HG02884 (cell line): ENCODE results near the gene TGFBR1.

Experiments
- ATAC-seq: cut with Tn5 transposase; IDR thresholded peaks from one replicate; pipeline ENCODE4 v1.9.1; 2021; ENCODE audit warnings: mild to moderate bottlenecking, moderate library complexity; ENCODE audit not compliant: unreplicated experiment

The TGFBR1 gene

DNA sequence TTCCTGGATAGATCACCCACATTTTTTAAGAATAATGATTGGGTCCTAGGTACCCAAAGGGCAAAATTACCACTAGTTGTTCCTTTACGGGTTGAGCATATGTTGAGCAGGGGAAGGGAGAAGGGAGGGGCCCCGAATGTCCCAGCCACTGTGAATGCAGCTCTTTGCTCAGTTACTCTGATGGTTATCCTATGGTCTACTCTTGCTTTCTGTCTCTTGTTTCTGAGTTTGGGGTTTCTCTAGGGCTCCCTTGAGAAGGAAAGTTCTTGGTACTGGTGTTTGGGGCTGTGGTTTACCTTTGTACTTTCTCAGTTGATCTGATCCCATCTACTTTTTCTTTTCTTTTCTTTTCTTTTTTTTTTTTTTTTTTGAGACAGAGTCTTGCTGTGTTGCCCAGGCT, 61.2 kb downstream of the TGFBR1 start:
- no peak for ATAC-seq

DNA sequence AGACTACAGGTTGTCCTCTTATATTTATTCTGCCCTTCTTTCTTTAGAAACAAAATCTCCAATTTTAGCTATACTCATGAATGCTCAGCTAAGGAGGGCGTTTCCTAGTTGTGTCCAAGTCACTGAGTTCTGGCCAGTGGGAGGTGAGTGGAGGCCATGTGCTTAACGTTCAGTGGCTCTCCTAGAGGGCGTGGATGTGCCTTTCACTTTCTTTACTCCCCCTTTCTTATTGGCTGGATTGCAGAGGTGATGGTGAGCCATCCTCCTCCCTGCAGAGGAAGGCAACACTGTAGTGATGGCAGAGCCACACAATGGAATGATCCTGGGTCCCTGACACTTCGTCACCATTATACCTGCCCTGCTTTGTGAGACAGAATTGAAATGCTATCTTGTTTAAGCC, 62.2 kb downstream of the TGFBR1 start:
- ATAC-seq, result no peak

DNA sequence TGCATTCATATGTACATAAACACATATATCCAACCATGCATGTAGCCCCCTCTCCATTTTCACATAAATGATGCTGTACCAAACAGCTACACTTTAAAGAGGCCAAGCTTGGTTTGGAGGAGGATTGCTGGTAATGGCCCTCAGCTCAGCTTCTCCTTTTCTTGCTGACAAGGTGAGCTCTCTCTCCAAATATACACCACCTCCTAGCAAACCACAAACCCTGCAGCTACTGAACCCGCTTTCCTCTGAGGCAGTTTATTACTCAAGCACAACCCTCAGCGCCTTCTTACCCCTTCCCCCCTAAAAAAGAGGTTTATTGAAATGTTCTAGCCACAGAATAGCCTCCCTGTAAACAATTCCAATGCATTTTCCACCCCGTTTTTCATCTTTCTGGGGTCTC, 62.8 kb downstream of the TGFBR1 start:
- ATAC-seq, result peak; percentile 59

- no peak for ATAC-seq
These were observed 64.2 kb downstream of the TGFBR1 start for GRCh38 chr9:99169086-99169485.

GRCh38 chr9:99169982-99170761, 65.3 kb downstream of the TGFBR1 start:
- ATAC-seq, result no peak

- no peak for ATAC-seq
These were observed 66.6 kb downstream of the TGFBR1 start for GRCh38 chr9:99171225-99172123.

DNA sequence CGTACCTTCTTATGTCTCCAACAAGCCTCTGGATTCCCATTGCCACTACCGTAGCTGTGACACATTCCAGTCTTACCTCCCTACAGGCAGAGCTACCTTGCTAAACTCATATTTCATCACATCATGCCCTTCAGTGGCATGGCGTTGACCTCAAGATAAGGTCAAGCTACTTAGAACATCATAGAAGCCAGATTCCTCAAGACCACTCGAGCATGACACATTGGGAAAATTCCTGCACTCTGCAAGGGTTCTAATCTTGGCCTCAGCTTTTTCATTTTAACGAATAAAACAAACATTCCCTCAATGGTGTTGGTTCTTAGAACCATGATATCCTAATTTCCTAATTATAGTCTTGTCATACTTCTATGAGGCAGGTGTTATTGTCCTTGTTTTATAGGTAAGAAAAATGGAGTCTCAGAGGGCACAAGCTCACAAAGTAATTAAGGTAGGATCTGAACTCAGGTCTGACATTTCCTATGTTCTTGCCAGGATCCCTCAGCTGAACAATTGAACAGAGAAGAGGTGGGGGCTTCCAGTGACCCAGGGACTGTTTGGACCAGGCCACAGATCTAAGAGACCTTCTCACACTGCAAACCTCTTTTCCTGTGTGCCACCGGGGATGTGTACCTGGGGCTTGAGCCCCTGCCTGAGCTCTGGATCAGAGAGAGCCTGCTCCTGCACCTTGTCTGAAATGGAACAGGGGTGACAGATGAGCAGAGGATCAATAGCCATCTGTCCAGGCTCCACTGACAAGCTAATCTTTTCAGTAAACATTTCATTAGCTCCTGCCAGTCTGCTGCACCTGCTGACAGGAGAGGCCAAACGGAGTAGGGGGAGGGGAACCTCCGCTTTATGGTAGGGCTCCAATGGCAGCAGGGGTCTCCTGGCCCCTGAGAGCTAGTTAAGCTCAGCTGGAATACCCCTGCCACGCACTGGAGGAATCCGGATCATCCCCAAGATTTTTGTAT, 67.5 kb downstream of the TGFBR1 start:
- ATAC-seq, result no peak

DNA sequence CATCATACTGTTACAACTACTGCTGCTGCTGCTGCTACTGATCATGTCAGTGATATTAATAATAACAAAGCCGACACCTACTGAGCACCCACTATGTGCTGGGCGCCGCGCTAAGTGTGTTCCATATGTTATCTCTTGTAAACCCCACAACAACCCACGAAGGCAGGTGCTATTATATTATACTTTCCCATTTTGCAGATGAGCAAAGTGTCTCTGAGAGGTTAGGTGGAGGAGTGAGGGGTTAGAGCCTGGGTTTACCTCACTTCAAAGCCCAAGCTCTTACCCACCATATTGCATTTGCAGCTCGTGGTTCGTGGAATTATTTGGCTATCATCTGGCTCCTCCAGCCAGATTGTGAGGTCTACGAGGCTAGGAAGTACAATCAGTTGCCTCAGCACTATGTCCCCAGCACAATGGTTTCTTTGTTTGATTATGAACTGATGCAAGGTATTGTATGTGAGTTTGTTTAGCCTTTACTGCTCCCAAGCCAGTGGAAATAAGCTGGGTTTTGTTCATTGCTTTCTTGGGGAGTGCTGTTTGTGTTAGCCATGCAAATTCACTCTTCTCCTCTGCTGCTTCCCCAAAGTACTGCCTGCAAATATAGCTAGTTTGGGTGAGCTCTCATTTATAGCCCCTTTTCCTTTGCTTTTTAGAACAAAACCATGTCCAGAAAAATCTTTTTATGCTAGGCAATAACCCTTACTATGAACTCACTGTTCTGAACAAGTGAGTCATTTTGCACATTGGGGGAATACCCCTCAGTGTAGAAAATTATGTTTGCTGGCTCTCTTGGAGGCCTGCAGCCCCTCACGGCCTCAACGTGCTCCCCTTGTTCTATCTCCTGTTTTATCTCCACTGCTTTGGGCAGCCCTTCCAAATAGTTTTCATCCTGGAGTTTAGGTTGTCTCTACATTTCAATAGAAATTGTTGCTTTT, 68.9 kb downstream of the TGFBR1 start:
- ATAC-seq, result peak; percentile 59

DNA sequence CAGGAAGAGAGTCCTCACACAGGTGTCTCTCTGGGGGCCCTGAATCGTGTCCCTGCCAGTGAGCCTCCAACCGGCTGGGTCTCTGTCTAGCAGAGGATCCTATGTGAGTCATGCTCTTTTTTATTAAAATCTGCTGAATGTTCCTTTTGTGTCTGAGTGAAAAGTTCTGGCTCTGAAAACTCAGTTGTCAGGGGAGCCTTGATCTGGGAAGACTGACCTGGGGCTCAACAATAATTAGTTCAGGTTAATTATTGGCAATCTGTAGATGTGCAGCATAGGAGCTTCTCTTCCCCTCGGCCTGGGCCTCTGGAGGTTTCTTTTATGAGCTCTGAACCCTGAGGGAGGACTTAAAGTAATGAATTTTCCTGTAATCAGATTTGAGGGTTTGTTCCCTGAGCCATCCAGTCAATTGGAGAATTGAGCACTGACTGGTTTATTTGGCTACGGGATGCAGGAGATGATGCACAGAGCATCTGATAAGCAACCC, 71.7 kb downstream of the TGFBR1 start:
- ATAC-seq, result no peak

- ATAC-seq, result no peak
These were observed 72.9 kb downstream of the TGFBR1 start for GRCh38 chr9:99177576-99178366.

- no peak for ATAC-seq
These were observed 74.3 kb downstream of the TGFBR1 start for GRCh38 chr9:99178912-99179872.

DNA sequence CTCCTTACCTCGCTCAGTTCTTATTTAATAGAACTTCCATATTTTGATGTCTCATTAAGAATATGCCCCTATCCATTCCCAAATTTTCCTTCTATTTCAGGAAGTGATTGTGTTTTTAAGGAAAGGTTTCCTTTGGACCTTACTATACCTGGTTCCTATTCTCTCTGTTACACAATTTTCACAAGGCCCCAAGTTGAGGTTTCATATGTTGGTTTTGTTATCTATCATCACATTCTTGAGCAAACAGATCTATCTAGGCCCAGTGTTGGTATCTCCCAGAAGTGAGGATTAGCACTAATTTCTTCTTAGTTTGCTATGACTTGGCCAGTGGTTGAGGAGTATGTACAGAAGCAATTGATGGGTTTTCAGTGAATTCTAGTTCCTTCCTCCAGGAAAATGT, 75.3 kb downstream of the TGFBR1 start:
- ATAC-seq, result peak; percentile 44

DNA sequence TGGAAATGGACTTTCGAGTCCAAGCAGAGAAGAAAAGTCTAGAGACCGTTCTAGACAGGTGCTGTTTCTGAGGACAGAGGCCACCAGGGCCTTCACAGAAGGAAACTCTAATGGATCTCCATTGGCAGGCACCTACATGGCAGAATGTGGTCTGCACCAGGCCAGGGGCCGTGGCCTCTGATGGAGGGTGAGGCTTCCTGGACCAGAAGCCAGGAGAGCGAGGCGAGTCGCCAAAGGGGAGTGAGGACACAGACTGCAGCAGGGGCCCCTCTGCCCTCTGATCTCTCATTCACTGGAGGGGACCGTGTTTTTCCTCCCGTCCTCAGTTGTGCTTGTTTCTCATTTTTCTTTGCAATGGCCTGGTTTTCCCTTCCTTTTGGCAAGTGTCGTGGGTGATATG, 75.7 kb downstream of the TGFBR1 start:
- no peak for ATAC-seq

DNA sequence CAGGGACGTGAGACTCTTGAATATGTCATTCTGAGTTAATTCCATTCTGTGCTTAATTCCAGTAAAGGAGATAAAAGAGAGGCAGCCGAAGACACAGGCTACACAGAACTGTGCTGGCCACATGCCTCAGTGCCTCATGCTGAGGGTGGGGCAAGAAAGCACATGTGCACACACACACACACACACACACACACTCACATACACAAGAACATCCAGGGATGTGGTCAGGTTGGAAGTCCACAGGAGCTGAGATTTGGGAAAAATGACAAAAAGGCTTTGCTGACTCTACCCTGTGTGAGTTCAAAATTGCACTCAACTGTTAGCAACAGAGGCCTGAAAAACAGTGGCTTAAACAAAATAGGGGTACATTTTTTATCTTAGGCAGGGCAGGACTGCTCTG, 76.3 kb downstream of the TGFBR1 start:
- ATAC-seq, result no peak

GRCh38 chr9:99181621-99182020, 76.7 kb downstream of the TGFBR1 start:
- ATAC-seq, result peak; percentile 45

GRCh38 chr9:99182356-99182755, 77.4 kb downstream of the TGFBR1 start:
- no peak for ATAC-seq

DNA sequence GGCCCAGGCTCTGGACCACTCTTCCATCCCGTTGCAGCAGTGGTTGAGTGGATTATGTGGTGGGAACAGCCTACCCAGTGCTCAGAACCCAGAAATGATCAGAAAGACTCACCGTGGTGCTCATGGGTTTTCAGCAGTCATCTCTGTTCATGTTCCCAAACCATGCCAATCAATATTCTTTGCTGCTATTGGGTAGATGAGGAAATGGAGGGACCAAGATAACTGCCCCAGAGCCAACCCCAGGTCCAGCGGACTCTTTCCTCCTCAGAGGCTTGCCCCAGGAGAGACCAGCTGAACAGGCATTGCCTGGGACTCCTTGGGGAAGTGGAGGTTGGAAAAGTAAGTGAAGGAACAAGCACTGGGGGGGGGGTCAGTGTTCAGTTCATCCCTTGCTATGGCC, 78.7 kb downstream of the TGFBR1 start:
- ATAC-seq, result no peak

- ATAC-seq, result no peak
These were observed 79.2 kb downstream of the TGFBR1 start for GRCh38 chr9:99184110-99184474.
